GM21390 (cell line): ENCODE data around the gene CCDC89.

Experiments
- ATAC-seq: cut with Tn5 transposase; IDR thresholded peaks from one replicate; pipeline ENCODE4 v1.9.1; 2021; ENCODE audit not compliant: unreplicated experiment

CCDC89 gene

GRCh38 chr11:85685820-85686459 lies at the start of gene CCDC89:
TSS of gene CCDC89 (minus strand) at chr11:85686195. CDS start at chr11:85686130, 65 bp downstream.
- ATAC-seq: no peak

- ATAC-seq: no peak
Observed at GRCh38 chr11:85732965-85733364, 47.0 kb upstream of the CCDC89 start.

DNA sequence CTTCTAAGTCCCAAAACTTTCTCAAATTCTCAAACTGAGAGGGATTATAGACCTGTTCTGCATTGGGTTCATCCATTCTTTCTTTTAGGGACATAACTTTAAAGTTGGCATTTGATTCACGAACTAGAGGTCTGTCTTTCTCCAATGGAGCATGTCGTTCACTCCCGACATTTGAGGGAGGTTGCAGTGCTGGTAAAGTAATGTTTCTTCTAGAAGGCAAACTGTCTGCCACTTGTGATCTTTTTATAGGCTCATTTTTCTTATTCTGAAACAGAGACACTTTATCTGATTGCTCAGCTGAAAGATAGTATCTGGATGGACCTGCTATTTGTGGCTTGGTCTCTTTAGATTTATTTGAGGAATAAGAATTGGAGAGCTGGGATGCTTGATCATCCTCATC lies 40.4 kb upstream of the CCDC89 start:
- no peak for ATAC-seq

GRCh38 chr11:85725510-85726258 lies 39.7 kb upstream of the CCDC89 start:
- ATAC-seq: no peak

- no peak for ATAC-seq
Observed at GRCh38 chr11:85724748-85725465, 38.9 kb upstream of the CCDC89 start.

DNA sequence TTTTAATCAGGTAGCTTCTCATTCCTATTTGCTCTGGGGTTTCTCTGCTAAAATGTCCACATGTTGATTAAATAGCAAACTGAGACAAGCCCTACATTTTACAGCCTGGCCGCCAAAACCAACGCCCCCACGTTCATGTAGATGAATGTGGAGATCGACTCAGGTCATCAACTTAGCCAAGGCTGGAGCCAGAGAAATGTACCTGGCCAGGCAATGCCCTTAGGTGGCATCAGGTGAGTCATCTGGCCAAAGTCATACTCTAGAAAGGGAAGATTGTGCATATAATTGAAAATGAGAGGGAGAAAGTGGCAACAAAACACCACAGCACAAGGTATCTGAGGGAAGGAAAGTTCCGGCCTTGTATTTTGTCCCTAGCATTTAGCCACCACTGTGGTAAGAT lies 37.1 kb upstream of the CCDC89 start:
- ATAC-seq: no peak

GRCh38 chr11:85721191-85721590 lies 35.2 kb upstream of the CCDC89 start:
- no peak for ATAC-seq

- ATAC-seq: no peak
Observed at GRCh38 chr11:85718991-85719807, 33.2 kb upstream of the CCDC89 start.

DNA sequence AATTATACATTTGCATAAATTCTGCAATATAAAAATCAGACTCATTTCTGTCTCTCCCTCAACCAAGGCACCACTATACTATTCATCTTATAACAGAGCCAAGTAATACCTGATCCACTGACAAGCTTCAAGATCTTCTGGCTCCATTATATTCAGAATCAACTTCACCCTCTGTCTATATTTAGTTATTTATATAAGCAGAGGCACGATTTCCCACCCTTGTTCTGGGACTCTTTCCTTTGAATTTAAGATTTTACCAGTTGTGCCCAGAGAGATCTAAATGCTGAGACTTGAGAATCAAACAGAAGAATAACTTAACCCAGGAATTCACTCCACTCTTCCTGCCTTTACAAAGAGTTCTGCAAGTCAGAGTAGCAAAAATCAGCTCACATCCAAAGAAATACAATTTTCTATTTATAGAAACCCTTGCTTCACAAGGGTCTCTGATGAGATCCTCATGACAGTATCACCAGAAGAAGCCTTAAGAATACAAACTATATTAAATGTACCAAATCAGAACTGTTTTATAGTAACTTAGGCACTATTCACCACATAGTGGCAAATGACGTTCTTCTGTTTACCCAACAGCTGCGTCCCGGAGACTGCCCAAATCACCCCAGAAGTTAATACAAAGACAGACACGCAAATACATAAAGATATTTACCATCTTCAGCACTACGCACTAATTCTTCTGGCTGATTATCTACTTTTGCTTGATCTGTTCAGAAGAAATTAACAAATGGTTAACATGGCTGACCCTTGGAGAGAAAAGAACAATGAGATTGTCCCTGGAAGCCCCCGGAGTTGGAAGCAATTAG lies 32.3 kb upstream of the CCDC89 start:
- ATAC-seq: no peak

DNA sequence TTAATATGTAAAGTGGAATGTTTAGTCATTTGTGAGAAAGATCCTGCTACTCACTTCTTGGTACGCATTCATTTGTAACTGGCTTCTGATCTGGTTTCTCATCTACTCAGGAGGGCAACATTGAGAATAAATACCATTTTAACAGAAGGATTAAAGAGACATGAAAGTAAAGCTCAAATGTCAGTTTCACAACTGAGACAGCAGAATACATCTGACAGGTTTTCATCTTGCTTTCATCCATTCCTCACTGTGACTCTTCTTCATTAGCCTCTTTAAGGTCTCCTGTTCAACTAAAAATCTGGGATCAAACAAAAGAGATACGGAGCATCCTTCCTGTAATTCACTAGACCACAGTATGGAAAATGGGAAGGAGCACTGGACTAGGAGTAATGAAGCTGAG lies 31.4 kb upstream of the CCDC89 start:
- no peak for ATAC-seq

- ATAC-seq: no peak
Observed at GRCh38 chr11:85712953-85713352, 27.0 kb upstream of the CCDC89 start.

DNA sequence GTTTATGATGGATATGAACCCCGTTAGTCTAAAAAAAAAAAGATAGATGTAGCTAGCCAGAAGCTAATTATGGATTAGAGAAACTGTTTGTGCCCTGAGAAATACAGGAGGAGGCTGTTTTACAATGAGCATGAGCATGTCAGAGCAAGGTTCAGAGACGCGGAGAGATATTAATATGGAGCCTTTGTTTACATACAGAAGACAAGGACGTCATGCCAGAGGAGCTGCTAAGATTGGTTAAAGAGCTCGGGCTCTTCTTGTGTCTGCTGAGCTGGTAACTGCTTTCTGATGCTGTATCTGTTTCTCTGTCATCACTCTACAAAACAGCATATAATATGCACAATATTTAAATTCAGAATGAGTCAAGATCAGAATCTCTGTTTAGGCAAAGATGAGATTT lies 24.9 kb upstream of the CCDC89 start:
- no peak for ATAC-seq

GRCh38 chr11:85709941-85710702 lies 24.1 kb upstream of the CCDC89 start:
- ATAC-seq: no peak

DNA sequence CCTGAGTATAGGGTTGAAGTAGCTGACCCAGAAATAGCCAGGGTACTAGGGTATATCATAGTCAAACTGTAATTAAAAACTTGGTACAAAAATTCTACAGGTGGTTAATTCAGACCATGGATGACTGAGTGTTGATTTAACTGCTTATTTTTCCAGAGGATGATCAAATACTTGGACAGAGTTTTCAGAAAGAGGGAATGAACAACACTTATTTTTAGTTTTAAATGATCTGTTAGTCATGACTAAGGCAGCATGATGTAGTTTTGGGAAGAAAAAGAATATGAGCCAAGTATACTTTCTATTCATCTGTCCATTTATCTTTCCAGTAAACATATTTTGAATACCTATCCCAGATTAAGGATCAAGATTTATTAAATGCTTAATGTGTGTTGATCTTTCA lies 19.8 kb upstream of the CCDC89 start:
- no peak for ATAC-seq

DNA sequence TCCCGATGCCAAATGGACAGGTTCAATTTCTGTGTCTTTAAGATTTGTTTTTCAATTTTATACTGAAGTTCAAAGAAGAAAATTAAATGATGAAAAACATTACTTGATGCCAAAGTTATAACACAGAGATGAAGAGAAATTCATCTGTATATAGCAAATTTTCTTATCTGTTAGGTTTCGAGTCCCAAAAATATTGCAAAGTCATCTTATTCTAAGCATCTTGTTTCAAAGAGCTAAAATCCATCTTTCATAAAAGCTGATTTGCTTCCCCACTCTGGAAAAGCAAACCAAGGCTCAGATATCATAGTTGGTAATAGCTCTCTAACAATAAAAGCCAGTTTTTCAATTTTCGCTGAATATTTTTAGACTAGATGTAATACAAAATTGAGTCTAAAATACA lies 19.0 kb upstream of the CCDC89 start:
- no peak for ATAC-seq

- ATAC-seq: peak; percentile 85
Observed at GRCh38 chr11:85699957-85700741, 14.2 kb upstream of the CCDC89 start.

- no peak for ATAC-seq
Observed at GRCh38 chr11:85698195-85698594, 12.2 kb upstream of the CCDC89 start.

DNA sequence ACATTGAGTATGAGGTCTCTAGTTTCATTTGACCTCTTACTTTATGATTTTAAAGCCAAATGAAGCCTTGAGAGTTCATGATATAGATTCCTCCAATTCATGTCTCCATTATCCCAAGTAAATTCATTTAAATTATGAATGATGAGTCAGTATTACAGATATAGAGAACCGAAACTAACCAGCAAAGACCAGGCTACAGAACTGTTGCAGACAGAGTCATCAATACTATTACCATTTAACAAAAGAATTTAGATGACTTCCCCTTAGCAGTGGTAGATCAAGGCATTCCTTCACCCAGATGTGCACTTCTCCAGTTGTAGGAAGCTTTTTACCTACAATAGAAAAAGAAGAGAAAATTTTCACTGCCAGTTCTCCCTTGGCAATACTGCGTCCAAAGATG lies 11.8 kb upstream of the CCDC89 start:
- ATAC-seq: no peak

GRCh38 chr11:85695546-85695945 lies 9.6 kb upstream of the CCDC89 start:
- ATAC-seq: no peak
